MCF 10A (cell line): Measurements from ENCODE around the gene CBX8. TPM values are rescaled to one million over a fixed set of nuclear protein-coding genes. Genes with fewer than 3 reads are reported as not detected.

ENCODE experiments used
- BruUV-seq: library from RNA; stranded (reverse); fragments of 400-500 nt; replicated peaks from 2 replicates; lab custom pipeline; 2021; lab: Mats Ljungman, UMichigan
- CTCF ChIA-PET: fragments of 300-600 bp; sonication (Branson Sonifier 250); formaldehyde crosslinking; extraction: SDS; loops from one replicate; lab custom pipeline; 2021; ENCODE audit warnings: antibody characterized with exemption, inconsistent platforms; lab: Yijun Ruan, JAX
- POLR2A ChIA-PET: fragments of 300-600, 350-650 bp; sonication (Branson Sonifier 250); formaldehyde crosslinking; extraction: SDS; loops from one replicate; lab custom pipeline; 2020; ENCODE audit warnings: antibody characterized with exemption, inconsistent platforms; lab: Yijun Ruan, JAX
- DNase-seq: peaks from one replicate; pipeline ENCODE4 v3.0.0-alpha.2; 2018; ENCODE audit not compliant: unreplicated experiment
- H3K27ac Mint-ChIP-seq: one replicate; pipeline ENCODE4 v1.8.0; 2022; ENCODE audit warnings: mild to moderate bottlenecking, low read depth, mixed read lengths; ENCODE audit not compliant: unreplicated experiment
- H3K27me3 Mint-ChIP-seq: one replicate; pipeline ENCODE4 v1.8.0; 2022; ENCODE audit warnings: mixed read lengths; ENCODE audit not compliant: insufficient read depth, unreplicated experiment
- H3K36me3 Mint-ChIP-seq: one replicate; pipeline ENCODE4 v1.8.0; 2022; ENCODE audit warnings: mild to moderate bottlenecking, moderate library complexity, mixed read lengths; ENCODE audit not compliant: insufficient read depth, unreplicated experiment
- H3K4me1 Mint-ChIP-seq: one replicate; pipeline ENCODE4 v1.8.0; 2022; ENCODE audit warnings: mixed read lengths; ENCODE audit not compliant: insufficient read depth, unreplicated experiment
- H3K4me3 Mint-ChIP-seq: one replicate; pipeline ENCODE4 v1.8.0; 2022; ENCODE audit warnings: mild to moderate bottlenecking, moderate library complexity, mixed read lengths; ENCODE audit not compliant: unreplicated experiment
- H3K9me3 Mint-ChIP-seq: one replicate; pipeline ENCODE4 v1.8.0; 2022; ENCODE audit warnings: mixed read lengths; ENCODE audit not compliant: unreplicated experiment
- CTCF ChIP-seq: fragments of 200-600 bp; IDR thresholded peaks from one replicate; pipeline ENCODE4 v1.8.0; 2022; ENCODE audit warnings: antibody characterized with exemption, mild to moderate bottlenecking; ENCODE audit not compliant: unreplicated experiment
- intact Hi-C: fragments of 100-400 bp; cut with micrococcal nuclease; formaldehyde crosslinking; loops from 2 replicates; pipeline ENCODE4 v1.14.1; 2022
- total RNA-seq: library from RNA; stranded (reverse); gene quantifications from 2 replicates; pipeline ENCODE4 v1.2.3, GENCODE V29; 2022

The CBX8 gene
- total RNA-seq, 1 experiment from 2014 or later = 9.4 TPM

GRCh38 chr17:79752175-79752574, 44.7 kb downstream of the CBX8 start:
- H3K27ac Mint-ChIP-seq = no peak overlapping the region
- ChIA-PET CTCF (interaction anchor here (0.6 to 0.7 kb wide), 3 partner anchors 11 to 351 kb away, joined by 3 to 4 read pairs (median 3); no protein-coding TSS in a partner anchor), POLR2A (interaction anchor here (0.6 to 0.7 kb wide), 3 partner anchors 9 to 238 kb away, joined by 3 to 4 read pairs (median 3); no protein-coding TSS in a partner anchor)
- H3K4me3 Mint-ChIP-seq = no peak overlapping the region
- no peaks in the 10 kb centered on the region for H3K27me3 Mint-ChIP-seq
- no peak for TF ChIP-seq CTCF
- BruUV-seq = no TSS peak
- H3K36me3 Mint-ChIP-seq = no peaks in the 10 kb centered on the region
- DNase-seq = no peak
- no peaks in the 10 kb centered on the region for H3K4me1 Mint-ChIP-seq
- intact Hi-C loops = no loop called here
- no peaks in the 10 kb centered on the region for H3K9me3 Mint-ChIP-seq

GRCh38 chr17:79750650-79751545, 46.0 kb downstream of the CBX8 start:
- Mint-ChIP-seq H3K9me3 (no peaks in the 10 kb centered on the region), H3K4me1 (no peaks in the 10 kb centered on the region), H3K4me3 (no peak overlapping the region), H3K27me3 (no peaks in the 10 kb centered on the region), H3K27ac (no peak overlapping the region), H3K36me3 (no peaks in the 10 kb centered on the region)
- no peak for DNase-seq
- POLR2A ChIA-PET = interaction anchor here (0.6 to 1.0 kb wide), 2 partner anchors 102 to 165 kb away, joined by 3 read pairs; no protein-coding TSS in a partner anchor
- CTCF ChIA-PET = interaction anchor here (0.6 kb wide), 1 partner anchor 8 kb away, joined by 3 read pairs; no protein-coding TSS in a partner anchor
- intact Hi-C loops = no loop called here
- TF ChIP-seq CTCF = no peak
- BruUV-seq = no TSS peak

- BruUV-seq = no TSS peak
- Mint-ChIP-seq H3K9me3 (no peaks in the 10 kb centered on the region), H3K4me3 (no peak overlapping the region), H3K4me1 (no peaks in the 10 kb centered on the region), H3K27ac (no peak overlapping the region), H3K27me3 (no peaks in the 10 kb centered on the region), H3K36me3 (no peaks in the 10 kb centered on the region)
- POLR2A ChIA-PET = interaction anchor here (0.6 to 1.5 kb wide), 4 partner anchors 9 to 166 kb away, joined by 3 to 4 read pairs (median 3); partner anchors contain the start of gene CBX2
- intact Hi-C loops = loop anchor here (5.0 to 10.0 kb wide), 2 partner anchors 57 to 85 kb away; partner anchors contain the start of gene CBX4
- no peak for DNase-seq
- CTCF ChIA-PET = interaction anchor here (0.7 to 1.3 kb wide), 2 partner anchors 86 to 166 kb away, joined by 3 read pairs; no protein-coding TSS in a partner anchor
- no peak for TF ChIP-seq CTCF
These were observed 46.9 kb downstream of the CBX8 start for GRCh38 chr17:79749958-79750357.
